Astrocyte (in vitro differentiated cells and primary cell): ENCODE results near the gene TRIM61.
"Not testable (repeated sequence)": the region's sequence is repeated elsewhere in the genome, so short reads cannot be mapped to it uniquely, and the experiment has no call there.

Experiments used
- CTCF ChIP-seq: IDR thresholded peaks from 2 replicates; pipeline ENCODE4 v1.5.1; 2011; ENCODE audit warnings: low read depth, mild to moderate bottlenecking, inconsistent platforms, low read length, moderate library complexity; ENCODE audit not compliant: insufficient read depth
- EZH2 ChIP-seq: IDR thresholded peaks from 2 replicates; pipeline ENCODE4 v1.6.1; 2012; ENCODE audit warnings: mild to moderate bottlenecking, low read length, inconsistent platforms; ENCODE audit not compliant: insufficient read depth

GRCh38 chr4:164959421-164959820, 18.0 kb downstream of the TRIM61 start:
- not testable (repeated sequence) for TF ChIP-seq CTCF, EZH2
